Middle frontal gyrus (tissue), 1 donor: ENCODE results near the gene RPSA.
"Not testable (repeated sequence)": the region's sequence is repeated elsewhere in the genome, so short reads cannot be mapped to it uniquely, and the experiment has no call there.

Source experiments
- DNase-seq: peaks from one replicate; pipeline ENCODE4 v3.0.0-alpha.2; 2015; ENCODE audit warnings: low spot score; ENCODE audit errors: extremely low spot score

Gene RPSA

DNA sequence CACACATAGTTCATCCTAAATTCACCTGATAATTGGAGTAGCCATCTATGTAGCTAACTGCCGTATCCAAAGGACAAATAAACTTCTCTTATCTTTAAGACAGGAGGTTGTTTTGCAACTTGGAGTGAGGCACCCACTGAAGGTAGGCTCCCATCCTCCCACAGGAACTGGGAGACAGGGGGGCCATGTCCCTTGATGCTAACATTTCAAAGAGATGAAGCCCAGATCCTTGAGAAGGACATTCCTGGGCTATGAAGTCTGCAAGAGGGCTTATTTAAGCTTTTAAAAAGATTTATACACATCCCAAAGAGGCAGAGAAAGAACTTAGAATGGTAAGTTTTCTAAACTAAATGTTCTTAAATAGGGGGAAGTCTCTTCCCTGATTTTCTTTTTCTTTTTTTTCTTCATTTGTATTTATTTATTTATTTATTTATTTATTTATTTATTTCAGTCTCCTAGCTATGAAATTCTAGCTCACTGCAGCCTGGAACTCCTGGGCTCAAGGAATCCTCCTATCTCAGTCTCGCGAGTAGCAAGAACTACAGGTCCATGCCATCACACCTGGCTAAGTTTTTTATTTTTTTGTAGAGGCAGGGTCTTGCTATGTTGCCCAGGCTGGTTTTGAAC, 48.2 kb downstream of the RPSA start:
- DNase-seq: no peak

DNA sequence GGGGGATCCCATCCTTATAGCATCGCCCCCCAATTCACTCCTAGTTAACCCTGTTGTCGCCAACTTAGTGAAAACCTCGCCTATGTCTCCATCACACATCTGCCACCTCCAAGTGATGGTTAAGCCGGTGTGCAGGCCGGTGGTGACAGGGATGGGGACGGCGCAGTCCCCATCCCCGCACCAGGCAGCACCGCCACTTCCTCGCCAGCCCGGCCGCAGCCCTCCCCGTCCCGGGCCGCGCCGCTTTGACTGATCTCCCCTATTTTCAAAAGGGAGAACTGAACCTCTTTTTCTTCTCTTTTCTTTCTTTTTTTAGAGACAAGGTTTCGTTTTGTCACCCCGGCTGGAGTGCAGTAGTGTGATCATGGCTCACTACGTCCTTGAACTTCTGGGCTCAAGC, 49.6 kb downstream of the RPSA start:
- DNase-seq: no peak

DNA sequence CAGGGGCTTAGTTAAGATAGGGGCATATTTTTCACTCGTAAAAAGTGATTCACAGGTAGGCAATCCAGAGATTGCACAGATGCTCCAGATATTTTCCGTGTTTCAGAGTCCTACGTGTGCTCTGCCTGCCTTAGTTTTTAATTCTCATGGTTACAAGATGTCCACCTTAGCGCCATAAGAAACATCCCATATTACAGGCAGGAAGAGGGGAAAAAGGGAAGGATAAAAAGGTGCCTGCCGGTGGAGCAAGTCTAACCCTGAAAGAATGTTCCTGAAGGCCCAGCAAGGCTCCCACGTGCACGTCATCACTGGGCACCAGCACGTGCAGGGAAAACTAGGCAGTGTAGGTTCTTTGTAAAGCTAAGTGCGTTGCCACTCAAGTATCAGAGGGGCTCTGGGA, 50.8 kb downstream of the RPSA start:
- no peak for DNase-seq

DNA sequence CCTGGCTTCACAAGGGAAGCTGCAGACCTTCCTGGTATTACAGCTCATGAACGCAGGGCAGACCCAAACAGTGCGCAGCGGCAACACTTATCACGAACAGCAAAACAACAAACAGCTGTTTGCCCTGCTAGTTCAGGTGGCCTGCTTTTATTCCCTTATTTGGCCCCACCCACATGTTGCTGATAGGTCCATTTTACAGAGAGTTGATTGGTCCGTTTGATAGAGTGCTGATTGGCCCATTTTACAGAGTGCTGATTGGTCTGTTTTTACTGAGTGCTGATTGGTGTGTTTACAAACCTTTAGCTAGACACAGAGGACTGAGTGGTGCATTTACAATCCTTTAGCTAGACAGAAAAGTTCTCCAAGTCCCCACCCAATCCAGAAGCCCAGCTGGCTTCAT, 52.1 kb downstream of the RPSA start:
- DNase-seq: not testable (repeated sequence)

DNA sequence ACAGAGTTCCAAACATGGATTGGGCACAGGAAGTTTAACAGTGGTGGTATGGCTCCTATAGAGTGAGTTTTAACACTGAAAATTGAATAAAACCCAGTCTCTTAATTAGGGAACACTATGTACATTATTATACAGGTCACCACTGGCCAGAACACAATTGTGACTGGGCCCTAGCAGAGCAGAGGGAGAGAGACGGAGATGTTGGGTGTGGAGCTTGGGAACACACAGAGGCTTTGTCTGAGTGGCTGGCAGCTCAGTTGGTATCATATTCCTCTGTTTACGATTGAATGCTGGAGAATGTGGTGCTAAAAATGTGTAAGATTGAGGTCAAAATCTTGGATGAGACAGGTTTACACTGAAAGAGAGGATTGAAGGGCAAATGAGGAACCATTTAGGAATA, 54.2 kb downstream of the RPSA start:
- peak; percentile 59 for DNase-seq
